ENCODE measurements around the gene IFFO2.

Gene IFFO2

DNA sequence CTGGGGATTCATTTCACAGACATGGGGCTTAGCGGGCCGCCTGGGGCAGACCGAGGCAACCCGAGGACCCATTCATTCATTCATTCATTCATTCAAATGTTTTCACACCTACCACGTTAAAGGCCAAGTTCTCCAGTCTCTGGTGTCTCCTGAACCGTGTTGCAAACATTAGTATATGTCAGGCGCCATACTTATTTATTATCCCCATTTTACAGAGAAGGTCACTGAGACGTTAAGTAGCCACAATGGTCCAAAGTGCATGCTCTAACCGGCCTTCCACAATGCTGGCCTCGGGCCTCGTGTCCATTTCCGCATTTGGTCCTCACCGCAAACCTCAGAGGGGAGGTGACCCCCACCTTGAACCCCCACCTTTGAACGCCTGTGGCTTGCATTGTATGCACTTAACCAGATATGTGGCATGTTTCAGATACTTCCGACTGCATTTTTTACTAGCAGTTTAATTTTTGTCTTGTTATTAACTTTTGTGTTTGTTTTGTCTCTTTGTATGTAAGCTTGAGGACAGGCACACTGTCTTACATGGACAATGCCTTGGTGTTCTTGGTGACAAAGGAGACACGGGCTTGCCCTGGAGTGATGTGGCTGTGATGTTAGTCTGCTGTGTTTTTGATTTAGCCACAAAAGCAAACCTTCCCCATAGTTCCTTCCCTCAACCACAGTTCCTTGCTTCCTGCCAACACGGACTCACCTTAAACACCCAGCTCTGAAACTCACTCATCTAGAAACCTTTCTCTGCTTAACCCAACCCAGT is 1.2 kb upstream of the IFFO2 start:
- TF ChIP-seq EGR1 (IDR thresholded peaks at IDR 0.05), result no peak
- TF ChIP-seq YY1 (IDR thresholded peaks at IDR 0.05; ENCODE audit: low read depth), result no peak
- TF ChIP-seq TCF12 (IDR thresholded peaks at IDR 0.05; ENCODE audit: low read depth), result no peak
- no peak for TF ChIP-seq CREB1 (IDR thresholded peaks at IDR 0.05; ENCODE audit: low read depth)
- TF ChIP-seq, protein P1, sequence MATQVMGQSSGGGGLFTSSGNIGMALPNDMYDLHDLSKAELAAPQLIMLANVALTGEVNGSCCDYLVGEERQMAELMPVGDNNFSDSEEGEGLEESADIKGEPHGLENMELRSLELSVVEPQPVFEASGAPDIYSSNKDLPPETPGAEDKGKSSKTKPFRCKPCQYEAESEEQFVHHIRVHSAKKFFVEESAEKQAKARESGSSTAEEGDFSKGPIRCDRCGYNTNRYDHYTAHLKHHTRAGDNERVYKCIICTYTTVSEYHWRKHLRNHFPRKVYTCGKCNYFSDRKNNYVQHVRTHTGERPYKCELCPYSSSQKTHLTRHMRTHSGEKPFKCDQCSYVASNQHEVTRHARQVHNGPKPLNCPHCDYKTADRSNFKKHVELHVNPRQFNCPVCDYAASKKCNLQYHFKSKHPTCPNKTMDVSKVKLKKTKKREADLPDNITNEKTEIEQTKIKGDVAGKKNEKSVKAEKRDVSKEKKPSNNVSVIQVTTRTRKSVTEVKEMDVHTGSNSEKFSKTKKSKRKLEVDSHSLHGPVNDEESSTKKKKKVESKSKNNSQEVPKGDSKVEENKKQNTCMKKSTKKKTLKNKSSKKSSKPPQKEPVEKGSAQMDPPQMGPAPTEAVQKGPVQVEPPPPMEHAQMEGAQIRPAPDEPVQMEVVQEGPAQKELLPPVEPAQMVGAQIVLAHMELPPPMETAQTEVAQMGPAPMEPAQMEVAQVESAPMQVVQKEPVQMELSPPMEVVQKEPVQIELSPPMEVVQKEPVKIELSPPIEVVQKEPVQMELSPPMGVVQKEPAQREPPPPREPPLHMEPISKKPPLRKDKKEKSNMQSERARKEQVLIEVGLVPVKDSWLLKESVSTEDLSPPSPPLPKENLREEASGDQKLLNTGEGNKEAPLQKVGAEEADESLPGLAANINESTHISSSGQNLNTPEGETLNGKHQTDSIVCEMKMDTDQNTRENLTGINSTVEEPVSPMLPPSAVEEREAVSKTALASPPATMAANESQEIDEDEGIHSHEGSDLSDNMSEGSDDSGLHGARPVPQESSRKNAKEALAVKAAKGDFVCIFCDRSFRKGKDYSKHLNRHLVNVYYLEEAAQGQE (IDR thresholded peaks at IDR 0.05; ENCODE audit: low read depth), result no peak
- TF ChIP-seq TEAD4 (IDR thresholded peaks at IDR 0.05), result no peak
- TF ChIP-seq NFIC (IDR thresholded peaks at IDR 0.05), result no peak
- TF ChIP-seq EP300 (IDR thresholded peaks at IDR 0.05; ENCODE audit: borderline replicate concordance), result no peak
- TF ChIP-seq FOXM1 (IDR thresholded peaks at IDR 0.05; ENCODE audit: borderline replicate concordance, low read depth), result no peak
- TF ChIP-seq TAF1 (IDR thresholded peaks at IDR 0.05; ENCODE audit: low read depth), result no peak
- TF ChIP-seq ZBTB7A (IDR thresholded peaks at IDR 0.05; ENCODE audit: low read depth), result no peak
- TF ChIP-seq RAD21 (IDR thresholded peaks at IDR 0.05; ENCODE audit: low read depth), result no peak
- TF ChIP-seq CEBPB (IDR thresholded peaks at IDR 0.05), result no peak

DNA sequence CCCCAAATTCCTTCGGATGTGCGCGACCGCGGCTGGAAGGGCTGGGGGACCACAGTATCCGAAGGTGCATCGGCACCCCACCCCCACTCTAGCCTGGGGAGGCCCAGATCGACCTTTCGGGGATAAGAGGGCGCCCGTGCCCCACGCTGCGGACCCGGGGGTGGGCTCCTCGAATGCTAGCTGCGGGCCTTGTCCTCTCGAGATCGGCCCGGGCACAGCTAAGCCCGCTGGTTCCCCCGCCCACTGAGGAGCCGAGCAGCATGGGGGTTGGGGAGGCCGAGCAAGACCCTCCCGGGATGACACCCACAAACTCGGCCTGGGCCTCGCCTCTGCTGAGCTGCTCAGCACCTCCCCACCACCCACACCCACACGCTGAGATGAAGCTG is 653 bp upstream of the IFFO2 start:
- TF ChIP-seq YY1 (IDR thresholded peaks at IDR 0.05; ENCODE audit: low read depth) (no peak), TAF1 (IDR thresholded peaks at IDR 0.05; ENCODE audit: low read depth) (no peak), EGR1 (IDR thresholded peaks at IDR 0.05) (no peak), TCF12 (IDR thresholded peaks at IDR 0.05; ENCODE audit: low read depth) (no peak), NFIC (IDR thresholded peaks at IDR 0.05) (no peak)
- TF ChIP-seq, protein P1 (IDR thresholded peaks at IDR 0.05; ENCODE audit: low read depth), result no peak
- TF ChIP-seq, protein P2, sequence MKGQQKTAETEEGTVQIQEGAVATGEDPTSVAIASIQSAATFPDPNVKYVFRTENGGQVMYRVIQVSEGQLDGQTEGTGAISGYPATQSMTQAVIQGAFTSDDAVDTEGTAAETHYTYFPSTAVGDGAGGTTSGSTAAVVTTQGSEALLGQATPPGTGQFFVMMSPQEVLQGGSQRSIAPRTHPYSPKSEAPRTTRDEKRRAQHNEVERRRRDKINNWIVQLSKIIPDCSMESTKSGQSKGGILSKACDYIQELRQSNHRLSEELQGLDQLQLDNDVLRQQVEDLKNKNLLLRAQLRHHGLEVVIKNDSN (IDR thresholded peaks at IDR 0.05), result no peak

DNA sequence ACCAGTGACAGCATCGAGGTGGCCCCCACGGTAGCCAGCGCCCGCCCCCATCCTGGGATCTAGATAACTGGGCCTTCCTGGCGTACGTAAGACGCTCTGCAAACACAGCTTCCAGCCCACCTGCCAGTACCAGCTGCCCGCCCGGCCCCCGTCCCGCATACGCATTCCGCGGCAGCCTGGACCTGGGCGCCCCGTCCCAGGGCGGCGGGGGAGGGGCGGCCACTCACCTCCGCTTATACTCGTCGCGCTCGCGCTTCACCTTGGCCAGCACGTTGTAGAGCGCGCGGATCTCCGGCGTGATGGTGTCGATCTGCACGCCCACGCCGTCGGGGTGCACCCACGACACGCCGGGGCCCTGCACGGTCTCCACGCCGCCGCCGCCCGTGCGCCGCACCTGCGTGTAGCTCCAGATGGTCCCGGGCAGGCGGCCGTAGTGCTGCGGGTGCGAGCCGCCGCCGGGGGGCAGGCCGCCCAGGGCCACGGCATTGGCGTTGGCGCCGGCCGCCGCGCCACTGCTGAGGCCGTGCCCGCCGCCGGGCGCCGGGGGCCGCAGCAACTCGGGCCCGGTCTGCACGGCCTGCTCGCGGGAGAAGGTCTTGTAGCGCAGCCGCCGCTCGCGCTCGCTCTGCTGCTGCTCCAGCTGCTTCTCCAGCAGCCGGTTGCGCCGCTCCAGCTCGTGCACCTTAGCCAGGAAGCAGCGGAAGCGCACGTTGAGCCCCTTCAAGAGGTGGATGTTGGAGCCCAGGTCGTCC is 859 bp downstream of the IFFO2 start:
- TF ChIP-seq, protein P2 (IDR thresholded peaks at IDR 0.05), result no peak
- TF ChIP-seq, protein P1 (IDR thresholded peaks at IDR 0.05; ENCODE audit: low read depth), result no peak
- TF ChIP-seq CEBPB (IDR thresholded peaks at IDR 0.05), result no peak
- TF ChIP-seq, protein P3, sequence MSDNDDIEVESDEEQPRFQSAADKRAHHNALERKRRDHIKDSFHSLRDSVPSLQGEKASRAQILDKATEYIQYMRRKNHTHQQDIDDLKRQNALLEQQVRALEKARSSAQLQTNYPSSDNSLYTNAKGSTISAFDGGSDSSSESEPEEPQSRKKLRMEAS (IDR thresholded peaks at IDR 0.05), result peak; percentile 72

DNA sequence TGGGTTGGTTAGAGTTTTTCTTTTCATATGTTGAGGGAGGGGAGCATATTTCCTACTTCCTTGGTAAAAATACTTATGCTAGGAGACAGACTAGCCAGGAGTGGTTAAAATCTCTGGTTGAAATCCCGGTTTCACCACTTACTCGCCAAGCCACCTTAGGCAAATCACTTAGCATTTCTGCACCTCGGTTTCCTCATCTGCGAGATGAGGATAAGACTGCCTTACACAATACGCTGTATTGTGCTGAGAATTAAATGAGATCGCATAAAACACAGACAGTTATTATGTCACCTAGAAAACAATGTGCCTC is 1.4 kb downstream of the IFFO2 start:
- TF ChIP-seq, protein P2 (IDR thresholded peaks at IDR 0.05), result no peak
- TF ChIP-seq NFIC (IDR thresholded peaks at IDR 0.05) (no peak), CREB1 (IDR thresholded peaks at IDR 0.05; ENCODE audit: low read depth) (no peak), TCF12 (IDR thresholded peaks at IDR 0.05; ENCODE audit: low read depth) (no peak), TAF1 (IDR thresholded peaks at IDR 0.05; ENCODE audit: low read depth) (no peak), CEBPB (IDR thresholded peaks at IDR 0.05) (no peak), RAD21 (IDR thresholded peaks at IDR 0.05; ENCODE audit: low read depth) (no peak), ZBTB7A (IDR thresholded peaks at IDR 0.05; ENCODE audit: low read depth) (no peak), FOXM1 (IDR thresholded peaks at IDR 0.05; ENCODE audit: borderline replicate concordance, low read depth) (no peak), EGR1 (IDR thresholded peaks at IDR 0.05) (no peak), EP300 (IDR thresholded peaks at IDR 0.05; ENCODE audit: borderline replicate concordance) (no peak)
- TF ChIP-seq, protein P3 (IDR thresholded peaks at IDR 0.05), result no peak
- TF ChIP-seq, protein P1 (IDR thresholded peaks at IDR 0.05; ENCODE audit: low read depth), result no peak

All from Ishikawa (cell line).